ENCODE data around the gene TRPM4. TPM values are rescaled to one million over a fixed set of nuclear protein-coding genes. Genes with fewer than 3 reads are reported as not detected.
A peak's percentile ranks its signal among the peaks of the same experiment; 100 is the strongest.

Gene TRPM4
- total and polyA plus RNA-seq, 11 donors = 16.8 to 45.3 (median 25.8) TPM

- peaks cover 0 to 33% (median 20%) of the 10 kb centered on the region in 12 donors for H3K4me1 ChIP-seq
- H3K27ac ChIP-seq = peak overlapping the region in 7 of 12 donors; percentile 9 to 52 (median 32)
- no peak for DNase-seq
- no peaks in the 10 kb centered on the region for H3K27me3 ChIP-seq
- no peaks in the 10 kb centered on the region for H3K9me3 ChIP-seq
- no peak for ATAC-seq
- 28 to 34% (median 29%) methylated on average over 3 of the region's 3 CpGs for WGBS, 4 donors
- H3K36me3 ChIP-seq = peaks cover 0 to 42% (median 38%) of the 10 kb centered on the region in 9 donors
- no peak overlapping the region for H3K4me3 ChIP-seq
- TF ChIP-seq POLR2A (IDR thresholded peaks at IDR 0.05) = no peak
- intact Hi-C loops (cut with DNase I) = loop anchor here in 4 of 10 donors (5.0 kb wide), 1 partner anchor 37 kb away; no protein-coding TSS in a partner anchor
Measured at GRCh38 chr19:49110567-49110966, 47.0 kb upstream of the TRPM4 start.

GRCh38 chr19:49111218-49111998, 46.2 kb upstream of the TRPM4 start:
- peaks cover 0 to 38% (median 20%) of the 10 kb centered on the region in 12 donors for H3K4me1 ChIP-seq
- DNase-seq = no peak
- peaks cover 0 to 34% (median 30%) of the 10 kb centered on the region in 9 donors for H3K36me3 ChIP-seq
- WGBS, 4 donors = 81 to 87% (median 83%) methylated on average over 11 of the region's 11 CpGs
- no peak for TF ChIP-seq CTCF (IDR thresholded peaks at IDR 0.05)
- TF ChIP-seq POLR2A (IDR thresholded peaks at IDR 0.05) = no peak
- ATAC-seq = no peak
- H3K9me3 ChIP-seq = no peaks in the 10 kb centered on the region
- H3K27me3 ChIP-seq = no peaks in the 10 kb centered on the region
- H3K4me3 ChIP-seq = no peak overlapping the region
- intact Hi-C loops (cut with DNase I) = loop anchor here in 4 of 10 donors (5.0 kb wide), 1 partner anchor 36 kb away; no protein-coding TSS in a partner anchor
- H3K27ac ChIP-seq = peak overlapping the region in 1 of 12 donors; percentile 52

- ATAC-seq (peak; percentile 22 to 71 (median 54)), DNase-seq (peak; percentile 70 to 85 (median 78))
- peaks cover 0 to 8% (median 4%) of the 10 kb centered on the region in 9 donors for H3K36me3 ChIP-seq
- TF ChIP-seq CTCF (IDR thresholded peaks at IDR 0.05) (peak in 11 of 12 donors; percentile 29 to 72 (median 56)), POLR2A (IDR thresholded peaks at IDR 0.05) (peak in 1 of 2 donors; percentile 35)
- 1 to 2% (median 1%) methylated on average over 40 to 66 of the region's 66 CpGs for WGBS, 4 donors
- peak within 1 kb of the TSS; percentile 61 to 93 (median 83) for H3K4me3 ChIP-seq
- peak within 1 kb of the TSS; percentile 48 to 91 (median 85) for H3K27ac ChIP-seq
- no peaks in the 10 kb centered on the region for H3K27me3 ChIP-seq
- H3K9me3 ChIP-seq = no peaks in the 10 kb centered on the region
- intact Hi-C loops (cut with DNase I) = loop anchor here in 5 of 10 donors (2.0 to 5.0 kb wide), 2 partner anchors 17 to 33 kb away; no protein-coding TSS in a partner anchor
- peaks cover 5 to 57% (median 31%) of the 10 kb centered on the region in 12 donors for H3K4me1 ChIP-seq
Measured at GRCh38 chr19:49113762-49114629, 43.6 kb upstream of the TRPM4 start, which contains the start of gene LIN7B. TSS of gene LIN7B (plus strand) at chr19:49114370. CDS start at chr19:49114405, 35 bp downstream.

GRCh38 chr19:49114630-49115363, 42.8 kb upstream of the TRPM4 start:
- TF ChIP-seq CTCF (IDR thresholded peaks at IDR 0.05) (no peak), POLR2A (IDR thresholded peaks at IDR 0.05) (peak in 1 of 2 donors; percentile 30)
- Histone ChIP-seq H3K27ac (peak overlapping the region; percentile 48 to 91 (median 85)), H3K9me3 (no peaks in the 10 kb centered on the region), H3K4me3 (peak overlapping the region; percentile 61 to 93 (median 83)), H3K27me3 (peaks cover 0 to 1% (median 0%) of the 10 kb centered on the region in 9 donors), H3K36me3 (no peaks in the 10 kb centered on the region), H3K4me1 (peaks cover 5 to 64% (median 37%) of the 10 kb centered on the region in 12 donors)
- 9 to 18% (median 11%) methylated on average over 42 to 68 of the region's 68 CpGs for WGBS, 4 donors
- ATAC-seq (peak in 3 of 4 donors; percentile 21 to 35 (median 34)), DNase-seq (peak; percentile 74 to 86 (median 79))
- intact Hi-C loops (cut with DNase I) = loop anchor here in 6 of 10 donors (2.0 to 5.0 kb wide), 3 partner anchors 18 to 38 kb away; no protein-coding TSS in a partner anchor
